Activated CD4-positive, alpha-beta T cell treated with anti-CD3 and anti-CD28 coated beads, Interleukin-2, amount 50 U/mL, for 4 hours (primary cell): Measurements from ENCODE around the gene ATXN8OS.
"Not testable (repeated sequence)": the region's sequence is repeated elsewhere in the genome, so short reads cannot be mapped to it uniquely, and the experiment has no call there.

Experiments
- DNase-seq, 2 experiments: peaks; one replicate each; pipeline ENCODE4 v3.0.0-alpha.2; 2020

The ATXN8OS gene

GRCh38 chr13:70107498-70108281, at the start of gene ATXN8OS:
Gene ATXN8OS, plus strand, starts transcription at chr13:70107826.
- no peak for DNase-seq

- DNase-seq = no peak
Observed at GRCh38 chr13:70080012-70080411, 27.6 kb upstream of the ATXN8OS start.

- no peak for DNase-seq
Observed at GRCh38 chr13:70087247-70087646, 20.4 kb upstream of the ATXN8OS start.

- no peak for DNase-seq
Observed at GRCh38 chr13:70088926-70089325, 18.7 kb upstream of the ATXN8OS start.

GRCh38 chr13:70090036-70090723, 17.4 kb upstream of the ATXN8OS start:
- DNase-seq = no peak

GRCh38 chr13:70098669-70099068, 9.0 kb upstream of the ATXN8OS start:
- no peak for DNase-seq

- no peak for DNase-seq
Observed at GRCh38 chr13:70104481-70104880, 3.1 kb upstream of the ATXN8OS start.

GRCh38 chr13:70107125-70107497, 515 bp upstream of the ATXN8OS start:
- no peak for DNase-seq

- no peak for DNase-seq
Observed at GRCh38 chr13:70108356-70109105, 905 bp downstream of the ATXN8OS start, which contains the start of gene KLHL1. Gene KLHL1, minus strand, starts transcription at chr13:70108452. Its CDS starts 753 bp downstream, at chr13:70107699.

- no peak for DNase-seq
Observed at GRCh38 chr13:70117338-70117905, 9.8 kb downstream of the ATXN8OS start.

GRCh38 chr13:70125693-70126092, 18.1 kb downstream of the ATXN8OS start:
- no peak for DNase-seq

GRCh38 chr13:70128098-70128497, 20.5 kb downstream of the ATXN8OS start:
- DNase-seq = no peak

- DNase-seq = not testable (repeated sequence)
Observed at GRCh38 chr13:70142658-70143057, 35.0 kb downstream of the ATXN8OS start.

GRCh38 chr13:70162141-70162540, 54.5 kb downstream of the ATXN8OS start:
- DNase-seq = no peak

- no peak for DNase-seq
Observed at GRCh38 chr13:70170689-70171088, 63.1 kb downstream of the ATXN8OS start.

- no peak for DNase-seq
Observed at GRCh38 chr13:70171151-70171550, 63.5 kb downstream of the ATXN8OS start.

- DNase-seq = no peak
Observed at GRCh38 chr13:70172946-70173597, 65.4 kb downstream of the ATXN8OS start.

GRCh38 chr13:70173598-70173959, 66.0 kb downstream of the ATXN8OS start:
- DNase-seq = no peak

GRCh38 chr13:70178346-70178745, 70.7 kb downstream of the ATXN8OS start:
- no peak for DNase-seq
